ENCODE data around the gene CAMTA1. TPM values are rescaled to one million over a fixed set of nuclear protein-coding genes. Genes with fewer than 3 reads are reported as not detected.
"Not testable (repeated sequence)": the region's sequence is repeated elsewhere in the genome, so short reads cannot be mapped to it uniquely, and the experiment has no call there.

CAMTA1 gene
- total RNA-seq, 2 experiments from 2014 or later = 39.3 to 48.8 TPM

DNA sequence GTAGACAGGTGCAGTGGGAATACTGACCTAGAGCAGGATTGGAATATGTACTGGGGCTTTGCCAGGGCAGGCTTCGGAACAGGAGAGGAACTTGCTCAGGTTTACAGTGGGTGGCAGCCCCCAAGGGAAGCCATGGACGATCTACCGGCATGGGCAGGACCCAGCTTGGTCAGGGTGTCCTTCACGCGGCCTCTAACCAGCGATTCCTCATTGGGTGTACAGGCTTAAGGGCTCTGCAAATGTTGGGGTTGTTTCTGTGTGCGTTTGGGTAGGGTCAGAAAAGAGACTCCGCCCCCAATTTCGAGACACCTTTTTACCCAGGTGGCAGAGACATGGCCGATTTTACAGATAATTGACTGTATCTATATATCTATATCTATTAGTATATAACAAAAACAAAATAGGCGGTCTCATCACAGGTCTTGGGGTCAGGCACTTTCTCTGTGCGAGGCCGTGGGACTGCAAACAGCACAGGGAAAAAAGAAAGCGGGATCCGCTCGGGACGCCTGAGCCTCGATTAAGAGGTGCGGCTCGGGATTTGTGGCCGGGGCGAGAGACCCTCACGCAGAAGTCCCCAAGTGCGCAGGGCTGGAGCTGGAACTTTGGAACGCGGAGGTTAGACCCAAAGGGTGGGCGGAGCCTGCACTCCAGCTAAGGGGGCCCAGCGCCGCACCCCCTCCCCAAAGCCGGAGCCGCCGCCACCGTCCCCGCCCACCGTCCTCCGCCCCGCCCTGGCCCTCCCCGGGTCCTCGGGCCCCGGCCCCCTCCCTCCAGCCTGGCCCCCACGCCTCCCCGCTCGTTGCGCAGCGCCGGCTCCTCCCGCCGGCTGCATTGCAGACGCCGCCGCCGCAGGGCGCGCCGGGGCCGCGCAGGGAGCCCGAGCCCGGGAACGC is 918.3 kb downstream of the CAMTA1 start:
- Mint-ChIP-seq H3K4me1 (peaks cover 11% of the 10 kb centered on the region), H3K36me3 (ENCODE audit: low read depth) (no peaks in the 10 kb centered on the region), H3K9me3 (no peaks in the 10 kb centered on the region), H3K27me3 (peaks cover 69% of the 10 kb centered on the region), H3K4me3 (peak overlapping the region; percentile 57), H3K27ac (no peak overlapping the region)
- DNase-seq = peak; percentile 9
- ChIA-PET CTCF (interaction anchor here (0.6 kb wide), 1 partner anchor 49 kb away, joined by 3 read pairs; no protein-coding TSS in a partner anchor), POLR2A (interaction anchor here (1.0 kb wide), 1 partner anchor 793 kb away, joined by 3 read pairs; no protein-coding TSS in a partner anchor)

DNA sequence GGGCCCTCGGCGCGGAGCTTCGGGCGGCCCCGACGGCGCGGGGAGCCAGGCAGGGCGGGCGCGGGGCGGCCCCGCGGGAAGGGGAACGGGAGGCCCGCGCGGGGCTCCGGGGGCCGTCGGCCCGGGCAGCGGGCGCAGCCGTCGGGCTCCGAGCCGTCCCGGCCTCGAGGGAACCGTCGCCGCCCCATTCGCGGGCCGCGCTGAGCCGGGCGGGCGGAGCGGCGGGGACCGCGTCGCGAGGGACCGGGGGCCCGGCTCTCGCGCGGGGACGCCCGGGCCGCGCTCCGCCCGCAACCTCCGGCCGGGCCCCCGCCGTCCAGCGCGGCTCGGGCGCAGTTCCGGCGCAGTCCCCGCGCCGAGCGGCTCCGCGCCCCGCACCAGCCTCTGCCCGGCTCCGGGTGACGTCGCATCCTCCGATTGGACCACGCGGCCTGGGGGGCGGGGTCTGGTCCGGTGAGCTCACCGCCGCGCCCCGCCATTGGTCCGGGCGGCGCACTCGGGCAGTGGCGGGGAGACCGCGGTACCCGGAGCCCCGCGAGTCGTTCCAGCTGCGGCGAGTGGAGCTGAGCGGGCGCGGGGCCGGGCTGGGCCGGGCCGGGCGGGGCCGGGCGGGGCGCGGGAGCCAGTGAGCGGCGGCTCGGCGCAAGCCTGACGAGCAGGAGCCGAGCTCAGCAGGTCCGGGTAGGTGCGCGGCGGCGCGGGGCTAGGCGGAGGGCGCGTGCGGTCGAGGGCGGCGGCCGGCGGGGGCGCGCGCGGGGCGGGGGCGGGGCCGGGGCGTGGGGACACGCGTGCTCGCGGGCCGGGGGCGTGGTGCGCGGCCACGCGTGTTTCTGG is 919.2 kb downstream of the CAMTA1 start:
- DNase-seq = peak; percentile 88
- ChIA-PET POLR2A (interaction anchor here (1.0 kb wide), 1 partner anchor 794 kb away, joined by 3 read pairs; no protein-coding TSS in a partner anchor), CTCF (interaction anchor here (0.6 to 1.4 kb wide), 3 partner anchors 12 to 1033 kb away, joined by 3 to 4 read pairs (median 3); no protein-coding TSS in a partner anchor)
- Mint-ChIP-seq H3K4me3 (peak overlapping the region; percentile 51), H3K9me3 (no peaks in the 10 kb centered on the region), H3K36me3 (ENCODE audit: low read depth) (no peaks in the 10 kb centered on the region), H3K27ac (no peak overlapping the region), H3K27me3 (peaks cover 73% of the 10 kb centered on the region), H3K4me1 (peaks cover 11% of the 10 kb centered on the region)

DNA sequence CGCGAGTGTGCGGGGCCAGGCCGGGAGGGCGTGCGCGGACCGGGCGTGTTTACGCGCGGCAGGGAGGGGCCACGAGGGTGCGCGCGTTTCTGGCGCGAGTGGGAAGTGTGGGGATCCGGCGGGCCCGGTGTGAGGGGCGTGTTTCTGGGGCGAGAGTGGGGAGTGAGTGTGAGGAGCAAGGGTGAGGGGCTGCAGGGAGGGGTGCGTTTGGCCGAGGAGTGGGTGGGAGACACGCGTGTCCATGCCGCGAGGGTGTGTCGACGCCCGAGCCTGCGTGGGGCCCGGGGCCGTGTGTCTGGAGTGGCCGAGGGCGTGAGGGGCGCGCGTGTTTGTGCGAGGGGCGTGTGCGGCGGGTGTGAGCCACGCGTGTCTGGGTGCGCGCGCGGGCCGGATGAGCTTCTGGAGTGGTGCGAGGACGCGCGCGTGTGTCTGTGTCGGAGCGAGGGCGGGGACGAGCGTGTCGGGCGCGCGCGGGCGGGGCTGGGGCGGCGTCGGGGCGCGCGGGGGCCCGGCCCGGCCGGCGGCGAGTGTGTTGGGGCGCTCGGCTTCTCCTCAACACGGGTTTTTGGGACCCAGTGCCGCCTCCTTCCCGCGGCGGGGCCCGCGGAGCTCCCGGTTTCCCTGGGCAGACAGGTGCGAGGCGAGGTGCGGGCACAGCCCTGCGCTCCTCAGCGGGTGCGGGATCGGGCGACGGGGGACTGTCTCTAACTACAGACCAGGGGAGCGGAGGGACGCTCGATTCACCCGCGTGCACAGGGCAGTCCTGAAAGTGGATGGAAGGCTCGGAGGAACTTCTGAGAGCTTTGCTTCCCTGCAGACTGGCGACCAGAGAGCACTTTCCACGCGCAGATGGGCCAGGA is 920.0 kb downstream of the CAMTA1 start:
- Mint-ChIP-seq H3K27me3 (peaks cover 68% of the 10 kb centered on the region), H3K4me1 (peaks cover 8% of the 10 kb centered on the region), H3K4me3 (peak overlapping the region; percentile 70), H3K27ac (peak overlapping the region; percentile 19), H3K9me3 (no peaks in the 10 kb centered on the region), H3K36me3 (ENCODE audit: low read depth) (no peaks in the 10 kb centered on the region)
- peak; percentile 13 for DNase-seq
- CTCF ChIA-PET = interaction anchor here (0.5 to 1.4 kb wide), 3 partner anchors 11 to 1034 kb away, joined by 3 to 4 read pairs (median 3); no protein-coding TSS in a partner anchor
- POLR2A ChIA-PET = interaction anchor here (1.0 kb wide), 1 partner anchor 795 kb away, joined by 3 read pairs; no protein-coding TSS in a partner anchor

DNA sequence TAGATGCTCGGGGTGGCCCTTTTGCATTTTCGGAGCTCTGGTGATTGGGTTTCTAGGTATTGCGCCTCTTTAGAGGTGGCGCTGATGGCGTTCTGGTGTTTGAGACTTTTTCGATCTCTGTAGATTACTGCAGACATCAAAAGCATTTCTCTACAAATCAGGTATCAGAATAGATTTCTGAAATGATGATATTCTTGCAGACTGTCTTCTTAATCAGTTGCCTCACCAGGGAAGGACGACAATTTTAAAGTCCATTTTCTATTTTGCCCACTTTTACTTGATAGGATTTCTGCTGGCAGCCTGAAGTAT is 920.6 kb downstream of the CAMTA1 start:
- peaks cover 8% of the 10 kb centered on the region for H3K4me1 Mint-ChIP-seq
- peak overlapping the region; percentile 49 for H3K4me3 Mint-ChIP-seq
- H3K36me3 Mint-ChIP-seq (ENCODE audit: low read depth) = no peaks in the 10 kb centered on the region
- H3K9me3 Mint-ChIP-seq = no peaks in the 10 kb centered on the region
- DNase-seq = no peak
- POLR2A ChIA-PET = no interaction called here
- H3K27me3 Mint-ChIP-seq = peaks cover 63% of the 10 kb centered on the region
- H3K27ac Mint-ChIP-seq = no peak overlapping the region
- CTCF ChIA-PET = interaction anchor here (1.4 kb wide), 1 partner anchor 10 kb away, joined by 3 read pairs; no protein-coding TSS in a partner anchor

DNA sequence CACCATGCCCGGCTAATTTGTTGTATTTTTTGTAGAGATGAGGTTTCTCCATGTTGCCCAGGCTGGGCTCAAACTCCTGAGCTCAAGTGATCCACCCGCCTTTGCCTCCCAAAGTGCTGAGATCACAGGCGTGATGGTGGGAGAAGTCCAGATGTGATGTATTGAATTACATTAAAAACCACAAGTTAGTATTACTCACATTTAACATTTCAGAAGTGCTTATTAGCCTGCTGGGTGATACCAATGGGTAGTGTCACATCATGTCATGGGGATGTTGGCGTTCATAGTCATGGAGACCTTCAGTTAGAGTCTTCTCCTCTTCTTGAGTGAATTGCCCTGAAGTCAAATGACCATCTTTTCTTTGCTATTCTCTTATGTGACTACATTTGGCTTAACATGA is 922.3 kb downstream of the CAMTA1 start:
- Mint-ChIP-seq H3K4me1 (peaks cover 8% of the 10 kb centered on the region), H3K27ac (no peak overlapping the region), H3K36me3 (ENCODE audit: low read depth) (no peaks in the 10 kb centered on the region), H3K27me3 (peaks cover 49% of the 10 kb centered on the region), H3K9me3 (no peaks in the 10 kb centered on the region), H3K4me3 (no peak overlapping the region)
- POLR2A ChIA-PET = no interaction called here
- CTCF ChIA-PET = no interaction called here
- DNase-seq = no peak

DNA sequence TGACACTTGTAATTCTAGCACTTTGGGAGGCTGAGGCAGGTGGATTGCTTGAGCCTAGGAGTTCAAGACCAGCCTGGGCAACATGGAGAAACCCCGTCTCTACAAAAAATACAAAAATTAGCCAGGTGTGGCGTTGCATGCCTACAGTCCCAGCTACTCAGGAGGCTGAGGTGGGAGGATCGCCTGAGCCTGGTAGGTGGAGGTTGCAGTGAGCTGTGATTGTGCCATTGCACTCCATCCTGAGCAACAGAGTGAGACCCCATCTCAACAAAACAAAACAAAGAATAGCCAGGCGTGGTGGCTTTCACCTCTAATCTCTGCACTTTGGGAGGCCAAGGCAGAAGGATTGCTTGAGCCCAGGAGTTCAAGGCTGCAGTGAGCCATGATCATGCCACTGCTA is 922.8 kb downstream of the CAMTA1 start:
- CTCF ChIA-PET; POLR2A ChIA-PET; DNase-seq; H3K4me1 Mint-ChIP-seq; H3K9me3 Mint-ChIP-seq; H3K27ac Mint-ChIP-seq; H3K4me3 Mint-ChIP-seq; H3K36me3 Mint-ChIP-seq (ENCODE audit: low read depth): not testable (repeated sequence)
- peaks cover 49% of the 10 kb centered on the region for H3K27me3 Mint-ChIP-seq

DNA sequence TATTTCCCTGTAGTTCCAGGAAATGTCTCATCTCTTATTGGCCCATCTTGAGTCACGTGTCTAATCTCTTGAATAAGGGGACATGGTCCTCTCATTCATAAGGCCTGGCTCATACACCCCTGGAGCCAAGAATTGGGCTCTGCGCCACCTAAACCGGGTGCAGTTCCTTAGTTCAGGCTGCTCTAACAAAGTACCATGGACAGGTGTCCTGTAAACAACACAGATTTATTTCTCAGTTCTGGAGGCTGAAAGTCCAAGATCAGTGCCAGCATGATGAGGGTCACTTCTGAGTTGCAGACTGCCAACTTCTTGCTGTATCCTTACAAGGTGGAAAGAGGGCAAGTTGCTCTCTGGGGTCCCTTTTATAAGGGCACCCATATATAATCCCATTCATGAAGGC is 925.6 kb downstream of the CAMTA1 start:
- Mint-ChIP-seq H3K27ac (no peak overlapping the region), H3K4me1 (peaks cover 2% of the 10 kb centered on the region), H3K4me3 (no peak overlapping the region), H3K27me3 (peaks cover 35% of the 10 kb centered on the region), H3K36me3 (ENCODE audit: low read depth) (no peaks in the 10 kb centered on the region), H3K9me3 (no peaks in the 10 kb centered on the region)
- POLR2A ChIA-PET = no interaction called here
- CTCF ChIA-PET = no interaction called here
- DNase-seq = no peak

DNA sequence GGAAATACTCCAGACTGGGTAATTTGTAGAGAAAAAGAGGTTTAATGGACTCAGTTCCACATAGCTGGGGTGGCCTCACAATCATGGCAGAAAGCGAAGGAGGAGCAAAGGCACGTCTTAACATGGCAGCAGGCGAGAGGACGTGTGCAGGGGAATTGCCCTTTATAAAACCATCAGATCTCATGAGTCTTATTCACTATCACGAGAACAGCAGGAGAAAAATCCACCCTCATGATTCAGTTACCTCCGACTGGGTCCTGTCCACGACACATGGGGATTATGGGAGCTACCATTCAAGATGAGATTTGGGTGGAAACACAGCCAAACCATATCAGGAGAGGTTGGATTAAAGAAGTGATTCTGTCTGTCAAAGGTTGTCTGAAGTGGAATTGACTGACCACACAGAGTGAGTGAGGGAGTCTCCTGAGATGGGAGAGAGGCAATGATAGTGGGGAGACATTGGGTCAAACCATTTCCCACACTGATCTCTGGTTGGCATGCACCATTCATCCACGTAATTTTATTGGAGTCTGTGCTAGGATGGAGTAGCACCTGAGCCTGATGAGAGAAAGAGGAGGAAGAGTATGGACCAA is 927.6 kb downstream of the CAMTA1 start:
- no peak overlapping the region for H3K27ac Mint-ChIP-seq
- H3K27me3 Mint-ChIP-seq = peaks cover 20% of the 10 kb centered on the region
- no peaks in the 10 kb centered on the region for H3K36me3 Mint-ChIP-seq (ENCODE audit: low read depth)
- no peak overlapping the region for H3K4me3 Mint-ChIP-seq
- H3K9me3 Mint-ChIP-seq = no peaks in the 10 kb centered on the region
- H3K4me1 Mint-ChIP-seq = no peaks in the 10 kb centered on the region
- DNase-seq = no peak
- CTCF ChIA-PET = interaction anchor here (1.6 kb wide), 1 partner anchor 34 kb away, joined by 3 read pairs; no protein-coding TSS in a partner anchor
- POLR2A ChIA-PET = no interaction called here

DNA sequence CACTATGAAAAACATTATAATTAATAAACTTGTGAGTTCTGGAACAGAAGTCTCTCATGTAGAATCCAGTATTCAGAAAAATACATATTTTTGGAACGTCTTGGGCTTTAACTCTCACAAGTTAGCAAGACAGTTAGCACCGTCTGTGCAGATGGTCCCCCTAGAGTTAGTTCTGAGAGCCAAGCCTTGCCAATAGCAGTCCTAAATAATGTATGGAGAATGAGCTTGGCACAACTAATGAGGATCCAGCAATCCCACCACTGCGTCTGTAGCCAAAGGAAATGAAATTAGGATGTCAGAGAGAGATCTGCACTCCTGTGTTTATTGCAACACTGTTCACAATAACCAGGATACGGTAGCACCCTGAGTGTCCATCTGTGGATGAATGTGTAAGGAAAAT is 931.3 kb downstream of the CAMTA1 start:
- no peaks in the 10 kb centered on the region for H3K9me3 Mint-ChIP-seq
- ChIA-PET CTCF (interaction anchor here (1.3 kb wide), 1 partner anchor 11 kb away, joined by 3 read pairs; no protein-coding TSS in a partner anchor), POLR2A (no interaction called here)
- no peaks in the 10 kb centered on the region for H3K36me3 Mint-ChIP-seq (ENCODE audit: low read depth)
- no peak overlapping the region for H3K4me3 Mint-ChIP-seq
- H3K4me1 Mint-ChIP-seq = no peaks in the 10 kb centered on the region
- no peak for DNase-seq
- peaks cover 21% of the 10 kb centered on the region for H3K27me3 Mint-ChIP-seq
- H3K27ac Mint-ChIP-seq = no peak overlapping the region

DNA sequence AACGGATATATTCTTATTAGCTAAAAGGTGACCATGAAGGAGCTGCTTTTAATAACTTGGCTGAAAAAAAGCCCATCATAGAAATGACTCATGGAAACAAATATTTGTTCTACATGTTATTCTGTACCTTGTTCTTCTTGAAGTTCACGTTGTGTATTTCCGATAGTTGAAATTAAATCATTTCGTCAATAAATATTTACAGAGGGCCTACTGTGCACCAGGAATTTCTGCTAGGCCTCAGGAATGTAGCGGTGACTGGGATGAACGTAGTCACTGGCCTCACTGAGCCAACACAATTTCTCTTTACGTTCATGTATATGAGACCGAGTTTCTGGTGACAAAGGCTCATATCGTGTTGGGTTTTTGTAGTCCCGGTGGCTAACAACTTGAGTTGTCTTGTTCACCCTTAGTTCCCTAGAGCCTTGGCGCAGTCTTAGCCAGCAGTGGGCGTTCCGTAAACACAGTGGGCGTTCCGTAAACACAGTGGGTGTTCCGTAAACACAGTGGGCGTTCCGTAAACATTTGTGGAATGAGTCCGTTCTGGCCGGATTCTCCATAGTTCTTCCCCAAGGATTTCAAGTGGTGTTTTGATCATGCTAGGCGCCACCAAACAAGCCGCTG is 932.6 kb downstream of the CAMTA1 start:
- ChIA-PET POLR2A (no interaction called here), CTCF (interaction anchor here (0.6 kb wide), 1 partner anchor 49 kb away, joined by 5 read pairs; no protein-coding TSS in a partner anchor)
- Mint-ChIP-seq H3K27me3 (peaks cover 17% of the 10 kb centered on the region), H3K4me1 (no peaks in the 10 kb centered on the region), H3K36me3 (ENCODE audit: low read depth) (no peaks in the 10 kb centered on the region), H3K27ac (no peak overlapping the region), H3K9me3 (no peaks in the 10 kb centered on the region), H3K4me3 (no peak overlapping the region)
- no peak for DNase-seq

DNA sequence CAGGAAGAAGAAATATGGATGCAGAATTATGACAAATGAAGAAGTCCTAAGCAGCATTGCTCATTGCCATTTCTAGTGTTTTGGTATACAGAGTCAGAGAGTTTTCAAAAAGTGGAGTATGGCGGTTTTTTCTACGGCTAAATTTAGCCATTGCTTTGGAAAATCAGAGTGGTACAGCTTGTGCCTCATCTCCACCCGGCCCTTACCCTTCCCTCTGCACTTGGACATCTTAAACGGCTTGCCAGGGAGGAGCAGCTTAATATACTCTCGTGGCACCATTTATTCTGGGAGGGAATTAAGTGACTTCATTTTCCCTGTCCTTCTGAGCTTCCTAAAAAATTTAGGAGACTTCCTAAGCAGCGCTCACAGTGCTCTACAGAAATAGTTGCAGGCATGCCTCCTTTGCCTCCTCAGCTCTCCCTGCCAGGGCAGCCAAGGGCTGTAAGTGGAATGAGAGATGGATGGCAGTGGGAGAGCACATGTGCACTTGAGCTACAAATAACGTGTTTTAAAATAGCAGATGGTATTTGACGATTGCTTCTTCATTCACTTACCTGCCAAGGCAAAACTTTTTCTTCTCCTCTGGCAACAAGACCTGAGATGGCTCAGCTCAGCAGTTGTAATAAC is 934.3 kb downstream of the CAMTA1 start:
- CTCF ChIA-PET = no interaction called here
- Mint-ChIP-seq H3K36me3 (ENCODE audit: low read depth) (no peaks in the 10 kb centered on the region), H3K4me1 (no peaks in the 10 kb centered on the region)

More for the DNA sequence above, 934.3 kb downstream of the CAMTA1 start:
- no peaks in the 10 kb centered on the region for H3K9me3 Mint-ChIP-seq
- POLR2A ChIA-PET = no interaction called here
- H3K27me3 Mint-ChIP-seq = peaks cover 18% of the 10 kb centered on the region
- DNase-seq = no peak
- no peak overlapping the region for H3K4me3 Mint-ChIP-seq
- no peak overlapping the region for H3K27ac Mint-ChIP-seq
